Hematopoietic multipotent progenitor cell (in vitro differentiated cells): Measurements from ENCODE around the gene TAL1. TPM values are rescaled to one million over a fixed set of nuclear protein-coding genes. Genes with fewer than 3 reads are reported as not detected.

Source experiments
- DNase-seq, 3 donors: peaks; one replicate each; pipeline ENCODE4 v3.0.0-alpha.2; 2011 to 2015; ENCODE audit warnings: low read depth in 2 of 3, low spot score in 2 of 3
- total RNA-seq: library from RNA; depleted of rRNA; stranded (reverse); fragments of >200 nt; gene quantifications from one replicate; pipeline ENCODE4 v1.2.3, GENCODE V29; 2012

Gene TAL1
- total RNA-seq, 1 donor: 70.6 TPM

DNA sequence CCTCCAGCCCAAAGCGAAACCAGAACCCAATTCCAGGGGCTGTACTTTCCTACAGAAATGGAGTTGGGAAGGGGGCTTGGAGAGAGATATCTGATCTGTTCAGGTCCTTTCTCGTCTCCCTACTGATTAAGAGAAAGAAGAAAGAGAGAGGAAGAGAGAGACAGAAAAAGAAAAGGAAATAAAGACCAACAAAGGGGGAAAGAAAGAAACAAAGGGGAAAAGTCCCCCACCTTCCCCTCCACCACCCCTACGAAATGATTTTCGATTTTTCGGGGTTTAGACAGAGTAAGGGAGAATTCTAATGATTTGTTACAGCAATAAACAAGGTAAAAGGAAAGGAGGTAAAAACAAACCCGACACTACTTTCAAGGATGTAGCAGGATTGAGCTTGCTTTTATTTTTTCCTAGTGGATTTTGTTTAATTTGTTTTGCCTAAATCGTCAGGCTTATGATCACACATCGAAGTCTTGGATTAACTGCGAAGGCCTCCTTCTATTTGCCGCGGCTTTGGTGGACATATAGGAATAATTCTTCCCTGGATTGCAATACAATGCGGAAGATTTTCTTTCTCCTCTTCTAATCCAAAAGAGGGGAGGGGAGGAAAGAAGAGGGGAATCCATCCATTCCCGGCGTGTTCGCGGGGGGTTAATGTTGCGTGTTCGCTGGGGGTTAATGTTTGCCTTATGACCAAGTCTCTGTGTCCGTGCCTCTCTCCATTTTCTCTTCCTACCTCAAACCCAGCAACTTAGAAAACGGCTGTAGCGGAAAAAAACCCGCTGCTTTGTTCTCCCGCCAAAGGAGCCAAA lies 1.9 kb downstream of the TAL1 start:
- DNase-seq: no peak

DNA sequence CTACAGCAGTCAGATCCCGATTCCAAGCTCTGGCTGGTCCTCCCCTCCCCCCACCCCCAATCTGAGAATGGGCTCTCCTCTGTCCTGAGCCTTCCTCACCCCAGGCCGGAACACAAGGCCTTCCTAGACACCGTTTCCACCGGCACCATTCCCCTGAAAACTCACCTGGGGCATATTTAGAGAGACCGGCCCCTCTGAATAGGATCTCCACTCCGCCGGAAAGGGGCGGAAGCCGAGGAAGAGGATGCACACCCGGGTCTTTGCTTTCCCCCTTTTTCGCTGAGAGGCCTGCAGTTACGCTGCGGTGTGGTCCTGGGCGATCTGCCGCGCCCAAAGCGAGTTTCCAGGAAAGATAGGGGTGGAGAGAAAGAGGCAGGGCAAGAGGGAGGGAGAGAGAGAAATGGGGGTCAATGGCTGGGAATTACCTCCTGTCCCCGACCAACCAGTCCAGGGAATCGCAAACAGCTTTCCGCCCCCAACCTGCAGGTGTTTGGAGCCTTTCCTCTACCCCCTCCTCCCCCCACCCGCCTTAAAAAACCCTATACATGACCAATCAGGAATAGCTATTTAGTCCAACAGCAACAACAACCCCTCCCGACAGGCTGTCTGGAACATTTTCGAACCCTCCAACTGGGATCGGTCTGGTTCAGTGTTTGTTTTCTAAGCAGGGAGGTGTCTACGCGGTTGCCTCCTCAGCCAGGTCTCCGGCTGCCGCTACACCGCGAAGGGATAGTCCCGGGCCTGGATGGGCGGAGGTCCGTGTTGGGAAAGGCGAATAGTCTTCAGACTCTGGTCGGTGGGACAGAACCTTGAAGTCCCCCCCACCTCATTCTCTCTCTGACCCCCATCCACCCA lies 2.8 kb downstream of the TAL1 start:
- DNase-seq: no peak

DNA sequence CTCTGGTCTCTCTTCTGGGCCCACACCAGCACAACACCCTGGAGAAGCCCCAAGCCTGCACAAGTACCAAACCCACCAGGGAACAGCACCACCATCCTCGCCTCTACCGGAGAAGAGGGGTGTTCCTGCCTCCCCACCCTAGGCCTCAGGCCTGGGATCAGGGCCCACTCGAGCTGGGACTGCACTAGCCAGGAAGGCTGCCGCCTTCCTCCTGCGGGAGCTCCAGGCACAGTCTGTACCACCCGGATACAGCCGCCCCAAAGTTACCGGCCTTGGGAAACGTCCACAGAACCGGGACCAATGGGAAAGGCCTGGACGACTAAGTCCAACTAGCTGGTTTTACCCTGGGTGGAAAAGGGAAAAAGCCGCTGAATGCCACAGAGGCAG lies 3.4 kb downstream of the TAL1 start:
- DNase-seq: no peak

DNA sequence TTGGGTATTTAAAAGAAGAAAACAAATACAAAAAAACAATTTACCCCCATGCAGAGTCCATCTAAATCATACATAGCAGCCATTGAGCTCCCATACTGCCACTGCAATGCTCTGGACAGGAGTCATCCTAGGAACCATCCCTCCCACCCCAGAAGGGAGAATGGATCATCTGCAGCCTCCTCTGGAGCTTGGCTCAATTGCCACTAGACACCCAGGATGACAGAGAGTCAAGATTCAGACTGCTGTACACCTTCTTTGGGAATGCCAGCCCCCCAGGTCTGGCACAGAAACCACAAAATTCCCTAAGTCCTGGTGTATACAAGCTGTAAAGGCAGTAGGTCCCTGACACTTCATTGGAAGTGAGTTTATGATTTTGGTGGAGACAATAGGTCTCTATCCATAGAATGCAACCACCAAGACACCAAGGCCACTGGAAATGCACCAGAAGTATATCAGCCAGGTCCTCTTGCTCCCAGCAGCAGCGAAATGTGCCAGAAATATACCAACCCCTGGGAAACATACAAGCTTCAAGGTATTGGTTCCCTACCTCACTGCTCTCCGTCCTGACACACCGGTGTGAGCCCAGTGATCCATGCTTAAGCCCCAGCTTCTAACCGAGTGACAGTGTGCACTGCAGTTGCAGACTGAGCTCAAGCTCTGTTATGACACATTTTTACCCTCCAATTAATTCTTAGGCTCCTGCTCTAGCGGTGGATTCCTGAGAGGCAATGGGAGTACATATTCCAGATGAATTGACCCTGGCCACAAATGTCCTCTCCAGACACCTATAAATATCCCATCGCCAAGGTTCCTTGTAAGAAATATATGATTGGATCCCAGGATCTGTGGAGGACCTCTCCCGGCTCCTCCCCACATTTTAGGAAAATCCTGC lies 4.4 kb downstream of the TAL1 start:
- no peak for DNase-seq

DNA sequence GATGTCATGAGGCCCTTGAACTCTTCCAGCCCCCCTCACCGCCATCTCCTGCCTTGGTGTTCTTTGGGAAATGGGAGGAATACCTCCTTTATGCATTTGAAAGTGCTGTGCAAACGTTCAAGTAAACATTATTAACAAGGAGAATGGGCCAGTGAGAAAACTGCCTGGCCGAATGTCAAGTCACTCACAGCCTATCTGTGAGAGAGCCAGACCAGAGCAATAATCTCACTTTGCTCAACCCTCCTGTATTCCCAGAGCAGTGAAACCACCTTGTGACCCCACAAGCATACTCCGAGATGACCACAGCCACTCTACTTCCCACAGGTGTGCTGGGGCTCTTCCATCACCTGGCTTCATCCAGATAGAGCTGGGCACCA lies 5.2 kb downstream of the TAL1 start:
- no peak for DNase-seq

DNA sequence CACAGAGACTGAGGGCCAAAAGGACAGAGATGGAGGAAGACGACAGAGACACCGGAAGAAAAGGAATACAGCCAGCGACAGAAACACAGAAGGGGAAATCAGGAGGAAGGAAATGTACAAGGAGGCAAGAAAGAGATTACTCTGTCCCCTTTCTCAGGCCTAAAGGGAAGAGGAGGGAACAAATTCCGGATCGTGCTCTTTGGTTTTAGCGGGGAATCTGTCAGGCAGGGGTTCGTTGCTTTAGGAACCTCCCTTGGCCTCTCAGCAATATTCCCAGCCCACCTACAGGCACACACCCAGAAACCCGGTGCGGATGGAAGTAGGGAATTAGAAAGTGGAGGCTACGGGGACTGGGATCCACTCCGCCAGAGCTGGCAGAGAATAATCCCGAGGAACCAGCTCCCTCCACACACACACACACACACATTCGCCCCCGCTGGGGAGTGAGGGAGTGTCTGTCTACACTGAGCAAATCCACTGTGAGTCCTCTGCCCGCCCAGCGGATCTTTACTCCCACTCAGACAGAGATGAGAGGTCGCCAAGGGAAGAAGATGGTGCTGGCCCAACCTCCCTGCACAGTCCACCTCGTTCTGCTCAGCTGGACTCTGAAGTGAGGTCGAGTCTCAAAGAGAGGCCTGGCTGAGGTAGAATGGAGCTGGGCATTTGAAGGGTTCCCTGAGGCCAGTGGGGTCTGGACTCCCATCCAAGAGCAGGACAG lies 5.7 kb downstream of the TAL1 start:
- DNase-seq: no peak

DNA sequence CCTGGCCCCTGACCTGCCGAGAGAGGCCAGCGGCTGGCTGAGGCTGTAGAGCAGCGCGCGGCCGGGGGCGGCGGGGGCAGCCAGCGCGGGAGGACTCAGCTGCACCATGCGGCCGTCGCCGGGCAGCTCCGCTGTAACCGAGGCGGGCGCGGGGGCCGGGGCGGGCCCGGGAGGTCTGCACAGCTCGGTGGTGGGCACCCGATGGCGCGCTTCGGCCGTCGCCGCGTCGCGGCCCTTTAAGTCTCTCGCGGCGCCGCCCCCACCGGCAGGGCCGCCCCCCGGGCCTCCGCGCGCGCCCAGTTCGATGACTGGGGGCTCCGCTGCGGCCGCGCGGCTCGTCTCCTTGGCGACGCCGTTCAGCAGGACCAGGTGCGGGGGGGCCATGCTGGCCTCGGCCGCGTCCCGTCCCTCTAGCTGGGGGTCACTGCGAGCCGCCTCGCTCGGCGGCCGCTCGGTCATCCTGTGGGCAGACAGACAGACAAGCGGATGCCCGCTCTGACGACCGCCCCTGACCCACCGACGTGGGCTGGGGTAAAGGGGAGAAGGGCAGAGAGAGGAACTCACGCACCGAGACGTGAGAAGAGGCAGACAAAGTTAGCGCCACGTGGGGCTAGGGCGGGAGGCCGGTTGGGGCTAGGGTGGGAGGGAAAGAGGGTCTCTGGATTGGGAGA lies 6.5 kb downstream of the TAL1 start:
- no peak for DNase-seq

DNA sequence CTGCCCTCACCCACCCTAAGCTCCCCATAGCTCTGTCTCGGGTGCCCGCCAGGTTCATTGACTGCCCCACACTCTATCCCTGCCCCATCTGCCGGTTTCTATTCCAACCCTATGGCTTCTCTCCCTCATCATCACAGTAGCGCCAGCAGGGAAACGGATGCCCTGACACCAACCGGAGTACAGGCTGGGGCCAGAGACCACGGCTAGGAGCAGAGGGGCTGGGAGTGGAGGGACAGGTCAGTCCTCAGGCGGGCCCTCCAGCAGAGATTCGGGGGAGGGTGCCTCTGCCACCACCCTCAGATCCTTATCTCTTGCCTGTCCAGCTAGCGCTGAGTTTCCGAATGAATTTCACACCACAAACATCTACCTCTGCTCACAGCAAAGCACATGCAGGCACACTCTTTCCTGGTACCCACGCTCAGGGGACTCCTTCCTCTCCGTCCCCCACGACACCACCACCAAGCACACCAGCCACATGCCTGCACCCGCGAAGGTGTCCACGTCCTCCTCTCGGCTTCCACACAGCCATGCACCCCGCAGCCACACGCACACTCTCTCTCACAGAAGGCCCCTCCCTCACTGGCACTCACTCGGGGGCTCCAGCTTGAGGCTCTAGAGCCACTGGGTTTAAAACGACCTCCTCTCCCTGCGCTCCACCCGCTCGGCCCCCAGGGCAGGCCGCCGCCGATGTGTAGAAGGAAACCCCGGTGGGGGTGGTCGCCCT lies 7.2 kb downstream of the TAL1 start:
- DNase-seq: no peak

DNA sequence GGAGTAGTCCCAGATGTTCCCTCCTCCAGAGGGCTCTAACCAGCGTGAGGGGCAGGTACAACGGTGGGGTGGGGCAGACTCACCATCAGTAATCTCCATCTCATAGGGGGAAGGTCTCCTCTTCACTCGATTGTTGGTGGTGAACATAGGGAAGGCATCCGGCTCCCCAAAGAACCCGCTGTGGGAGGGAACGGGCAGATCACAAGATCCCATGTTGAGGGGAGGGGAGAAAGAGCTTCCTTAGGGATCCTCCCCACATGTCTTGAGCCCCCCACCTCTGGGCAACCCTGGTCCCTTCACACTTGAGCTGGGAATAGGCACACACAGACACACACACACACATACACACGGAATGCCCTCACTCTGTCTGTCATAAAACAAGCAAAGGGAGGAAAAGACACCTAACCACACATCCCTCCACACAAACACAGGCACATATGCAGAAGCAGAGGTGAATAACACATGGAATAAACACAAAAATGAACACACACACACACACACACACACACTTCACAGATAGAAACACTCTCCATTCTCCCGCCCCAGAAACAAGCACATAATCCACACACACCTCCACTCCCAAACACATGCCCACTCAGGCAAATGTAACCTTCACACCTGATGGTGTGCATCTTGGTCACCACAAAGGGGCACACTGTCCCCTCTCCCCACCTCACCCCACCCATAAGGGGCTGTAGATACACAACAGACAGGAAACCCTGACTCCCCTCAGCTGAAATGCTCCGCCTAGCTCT lies 7.9 kb downstream of the TAL1 start:
- no peak for DNase-seq

DNA sequence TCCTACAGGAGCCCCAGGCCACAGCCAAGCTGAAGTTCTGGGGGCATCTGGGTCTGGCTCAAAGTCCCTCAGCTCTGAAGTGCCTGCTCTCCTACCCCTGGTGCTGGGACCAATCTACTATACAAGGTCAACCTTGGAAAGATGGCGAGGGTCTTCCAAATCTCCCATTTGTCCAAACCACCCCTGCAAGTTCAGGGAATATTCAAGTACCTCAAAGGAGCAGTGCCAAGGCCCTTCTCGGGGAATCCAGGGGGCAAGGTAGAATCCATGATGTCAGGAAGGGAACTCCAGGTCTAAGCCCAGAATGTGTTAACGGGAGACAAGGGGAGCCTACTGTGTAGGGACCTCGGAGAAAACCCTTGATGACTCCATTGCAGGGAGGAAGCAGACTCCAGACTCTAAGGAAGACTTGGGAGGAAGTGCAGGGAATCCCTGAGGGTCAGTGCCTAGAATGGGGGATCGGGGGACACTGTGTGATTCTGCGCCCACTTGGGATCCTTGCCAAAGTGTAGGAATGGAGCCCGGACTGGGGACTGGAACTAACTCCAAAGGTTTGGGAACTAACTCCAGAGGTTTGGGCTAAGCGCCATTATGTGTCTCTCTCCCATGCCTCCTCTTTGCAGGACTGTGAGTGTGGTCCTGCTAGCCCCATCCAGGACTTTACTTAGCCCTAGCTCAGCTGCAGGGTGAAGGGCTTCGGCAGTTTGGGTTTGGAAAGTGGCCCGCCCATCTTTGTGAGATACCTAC lies 8.7 kb downstream of the TAL1 start:
- DNase-seq: no peak

DNA sequence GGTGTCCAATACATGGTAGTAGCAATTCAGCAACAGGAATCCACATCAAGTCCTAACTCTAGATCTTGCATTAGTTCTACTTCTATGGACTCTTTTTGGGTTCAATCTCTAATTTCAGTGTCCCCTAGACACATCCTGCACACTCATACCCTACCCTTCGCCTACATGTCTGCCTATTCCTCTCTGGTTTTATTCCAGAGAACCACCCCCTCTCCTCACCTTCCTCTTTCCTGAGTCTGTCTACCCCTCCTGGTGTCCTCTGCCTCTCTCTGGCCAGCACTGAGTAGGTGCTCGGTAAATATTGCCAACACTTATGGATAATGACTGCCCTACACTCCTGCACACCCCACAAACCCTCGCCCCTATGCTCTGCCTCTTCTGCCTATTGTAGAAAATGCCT lies 9.5 kb downstream of the TAL1 start:
- DNase-seq: no peak

DNA sequence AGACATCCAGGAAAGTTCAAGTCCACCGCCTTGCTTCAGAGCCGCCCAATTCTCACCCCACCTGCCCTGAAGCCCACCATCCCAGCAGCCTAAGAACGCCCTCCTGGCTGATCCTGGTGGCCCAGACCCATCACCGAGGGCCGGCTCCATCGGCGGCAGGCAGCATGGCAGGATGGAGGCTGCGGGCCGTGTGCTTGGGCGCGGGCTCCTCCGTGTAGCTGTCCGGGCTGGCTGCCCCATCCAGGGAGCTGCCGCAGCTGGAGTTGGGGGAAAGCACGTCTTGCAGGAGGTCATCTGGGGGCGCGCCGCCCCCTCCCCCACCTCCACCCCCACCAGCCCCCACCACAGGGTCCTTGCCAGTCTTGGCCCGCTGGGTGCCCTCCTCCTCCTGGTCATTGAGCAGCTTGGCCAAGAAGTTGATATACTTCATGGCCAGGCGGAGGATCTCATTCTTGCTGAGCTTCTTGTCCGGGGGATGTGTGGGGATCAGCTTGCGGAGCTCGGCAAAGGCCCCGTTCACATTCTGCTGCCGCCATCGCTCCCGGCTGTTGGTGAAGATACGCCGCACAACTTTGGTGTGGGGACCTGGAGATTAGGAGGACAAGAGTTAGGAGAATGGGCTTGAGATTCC lies 12.3 kb downstream of the TAL1 start:
- no peak for DNase-seq

DNA sequence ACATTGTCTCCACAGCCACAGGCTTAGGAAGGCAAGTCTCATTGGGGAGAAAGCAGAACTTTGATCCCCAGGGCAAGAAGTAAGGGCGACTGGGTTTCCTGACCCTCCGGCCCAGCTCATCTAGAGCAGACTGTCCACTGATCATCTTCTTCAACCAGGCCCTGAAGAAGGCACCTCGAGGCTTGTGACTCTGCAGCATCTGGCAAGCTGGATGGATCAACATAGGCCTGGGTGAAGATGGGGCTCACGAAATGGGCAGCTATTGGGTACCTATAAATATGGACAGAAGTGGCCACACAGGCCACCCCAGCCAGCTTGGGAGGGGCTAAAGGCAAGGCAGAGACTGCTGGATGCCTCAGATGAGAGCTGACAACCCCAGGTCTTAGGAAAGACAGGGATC lies 13.0 kb downstream of the TAL1 start:
- no peak for DNase-seq

DNA sequence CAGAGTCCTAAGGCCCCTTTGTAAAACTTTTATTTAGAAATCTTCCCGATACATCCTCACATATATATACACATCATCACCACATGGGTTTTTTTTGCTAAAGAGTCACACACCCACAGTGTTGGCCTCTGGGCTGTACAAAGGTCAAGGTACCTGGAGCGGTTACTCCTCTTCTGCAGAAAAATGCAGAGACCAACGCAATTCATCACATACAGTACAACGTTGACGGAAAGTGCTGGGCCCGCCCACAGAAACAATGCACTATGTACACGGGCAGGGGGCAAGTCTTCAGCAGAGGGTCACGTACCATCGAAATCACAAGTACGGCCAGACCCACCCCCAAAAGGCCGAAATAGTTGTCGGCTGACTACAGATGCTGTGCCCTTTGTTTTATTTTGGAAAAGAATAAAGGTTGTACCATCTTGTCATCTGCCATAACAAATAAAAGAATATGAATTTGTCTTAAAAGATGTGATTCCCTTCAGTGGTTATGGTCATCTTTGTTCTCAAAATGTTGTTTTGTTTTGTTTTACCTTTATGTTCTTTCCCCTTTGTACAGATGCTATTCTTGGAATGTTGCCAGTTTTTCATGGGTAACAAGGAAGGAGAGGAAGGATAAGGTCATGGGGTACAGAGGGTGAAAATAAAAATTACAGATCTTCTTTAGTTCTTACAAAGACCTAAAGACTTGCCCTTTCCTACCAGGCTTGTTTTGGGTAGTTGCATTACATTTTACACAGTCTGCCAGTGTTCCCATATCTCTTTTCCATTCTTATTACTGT lies 15.6 kb downstream of the TAL1 start:
- DNase-seq: no peak

DNA sequence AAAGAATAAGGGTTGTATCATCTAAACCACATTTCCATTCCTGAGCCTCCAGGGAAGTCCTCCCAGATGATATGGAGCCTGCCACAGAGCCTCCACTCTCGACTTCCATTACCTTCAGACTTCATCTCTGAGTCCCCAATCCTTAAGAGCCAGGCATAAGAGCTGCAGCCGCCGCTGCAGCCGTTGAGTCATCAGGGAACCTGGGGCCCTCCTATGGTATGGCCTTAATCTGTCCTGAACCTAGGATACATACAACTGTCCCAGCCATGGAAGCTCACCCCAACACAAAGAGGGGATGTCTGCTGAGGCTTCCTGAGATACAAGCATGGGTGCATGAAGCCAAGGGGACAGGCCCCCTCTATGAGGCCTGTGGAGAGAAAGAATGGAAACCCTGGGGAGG lies 16.3 kb downstream of the TAL1 start:
- DNase-seq: no peak

DNA sequence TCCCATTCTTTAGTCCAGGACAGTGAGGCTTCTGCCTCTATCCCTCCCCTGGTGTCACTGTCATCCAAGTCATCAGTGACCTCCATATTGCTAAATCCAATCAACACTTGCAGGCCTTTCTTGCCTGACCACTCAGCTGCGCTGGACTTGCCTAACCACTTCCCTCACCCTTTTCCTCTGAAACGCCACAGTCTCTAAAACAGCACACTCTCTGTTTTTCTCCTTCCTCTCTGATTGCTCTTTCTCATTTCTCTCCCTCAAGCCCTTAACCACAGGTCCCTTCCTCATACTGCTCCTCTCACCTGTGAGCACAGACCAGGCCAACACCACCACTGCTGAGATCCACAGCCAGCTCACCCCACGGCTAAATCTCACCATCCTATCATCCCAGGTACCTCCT lies 17.5 kb downstream of the TAL1 start:
- DNase-seq: no peak
